ENCODE results near the gene EXOSC2. TPM values are rescaled to one million over a fixed set of nuclear protein-coding genes. Genes with fewer than 3 reads are reported as not detected.

The EXOSC2 gene
- total RNA-seq, 6 experiments from 2014 or later = 9.3 to 15.9 (median 13.3) TPM

- Histone ChIP-seq H3K4me1 (peaks cover 0 to 17% (median 0%) of the 10 kb centered on the region in 4 donors), H3K9me3 (no peaks in the 10 kb centered on the region), H3K27ac (no peak overlapping the region), H3K4me3 (no peak overlapping the region), H3K27me3 (no peaks in the 10 kb centered on the region), H3K36me3 (no peaks in the 10 kb centered on the region)
- TF ChIP-seq POLR2A (IDR thresholded peaks at IDR 0.05) (no peak), CTCF (IDR thresholded peaks at IDR 0.05) (no peak)
- no CpG with 5 or more reads among the region's 2 CpGs for WGBS (ENCODE audit: insufficient coverage, low coverage, low lambda C conversion rate, missing lambda C conversion rate)
- intact Hi-C loops (cut with DNase I) = no loop called here
- DNase-seq (no peak), ATAC-seq (no peak)
Measured at GRCh38 chr9:130729145-130729544, 35.6 kb downstream of the EXOSC2 start.

- H3K36me3 ChIP-seq = no peaks in the 10 kb centered on the region
- H3K9me3 ChIP-seq = no peaks in the 10 kb centered on the region
- intact Hi-C loops (cut with DNase I) = no loop called here
- H3K4me3 ChIP-seq = no peak overlapping the region
- H3K27me3 ChIP-seq = no peaks in the 10 kb centered on the region
- no peak for TF ChIP-seq POLR2A (IDR thresholded peaks at IDR 0.05)
- TF ChIP-seq CTCF (IDR thresholded peaks at IDR 0.05) = no peak
- peak; percentile 32 to 65 (median 50) for ATAC-seq
- no peak for DNase-seq
- WGBS (ENCODE audit: insufficient coverage, low coverage, low lambda C conversion rate, missing lambda C conversion rate) = 26% methylated on average over 2 of the region's 2 CpGs
- H3K4me1 ChIP-seq = peaks cover 0 to 17% (median 0%) of the 10 kb centered on the region in 4 donors
- H3K27ac ChIP-seq = no peak overlapping the region
Measured at GRCh38 chr9:130731355-130731754, 37.8 kb downstream of the EXOSC2 start.

GRCh38 chr9:130732136-130732535 is 38.6 kb downstream of the EXOSC2 start:
- WGBS (ENCODE audit: insufficient coverage, low coverage, low lambda C conversion rate, missing lambda C conversion rate) = 50% methylated on average over 2 of the region's 2 CpGs
- Histone ChIP-seq H3K27me3 (no peaks in the 10 kb centered on the region), H3K4me1 (peaks cover 0 to 17% (median 0%) of the 10 kb centered on the region in 4 donors), H3K36me3 (no peaks in the 10 kb centered on the region), H3K27ac (no peak overlapping the region), H3K4me3 (no peak overlapping the region), H3K9me3 (no peaks in the 10 kb centered on the region)
- intact Hi-C loops (cut with DNase I) = no loop called here
- TF ChIP-seq CTCF (IDR thresholded peaks at IDR 0.05) = no peak
- no peak for TF ChIP-seq POLR2A (IDR thresholded peaks at IDR 0.05)
- DNase-seq (no peak), ATAC-seq (no peak)

GRCh38 chr9:130732793-130733221 is 39.2 kb downstream of the EXOSC2 start:
- Histone ChIP-seq H3K27me3 (no peaks in the 10 kb centered on the region), H3K4me1 (peaks cover 0 to 17% (median 0%) of the 10 kb centered on the region in 4 donors), H3K9me3 (no peaks in the 10 kb centered on the region), H3K4me3 (no peak overlapping the region), H3K27ac (no peak overlapping the region), H3K36me3 (no peaks in the 10 kb centered on the region)
- no peak for DNase-seq
- peak in 3 of 4 donors; percentile 46 to 69 (median 66) for ATAC-seq
- TF ChIP-seq POLR2A (IDR thresholded peaks at IDR 0.05) (no peak), CTCF (IDR thresholded peaks at IDR 0.05) (peak in 1 of 4 donors; percentile 5)
- intact Hi-C loops (cut with DNase I) = no loop called here
- WGBS (ENCODE audit: insufficient coverage, low coverage, low lambda C conversion rate, missing lambda C conversion rate) = 68% methylated on average over 5 of the region's 5 CpGs

GRCh38 chr9:130735566-130735965 is 42.0 kb downstream of the EXOSC2 start:
- no peaks in the 10 kb centered on the region for H3K36me3 ChIP-seq
- peaks cover 0 to 22% (median 3%) of the 10 kb centered on the region in 4 donors for H3K4me1 ChIP-seq
- no peaks in the 10 kb centered on the region for H3K27me3 ChIP-seq
- no peak overlapping the region for H3K4me3 ChIP-seq
- 85% methylated on average over 4 of the region's 4 CpGs for WGBS (ENCODE audit: insufficient coverage, low coverage, low lambda C conversion rate, missing lambda C conversion rate)
- DNase-seq (no peak), ATAC-seq (no peak)
- intact Hi-C loops (cut with DNase I) = no loop called here
- no peaks in the 10 kb centered on the region for H3K9me3 ChIP-seq
- TF ChIP-seq POLR2A (IDR thresholded peaks at IDR 0.05) = no peak
- no peak for TF ChIP-seq CTCF (IDR thresholded peaks at IDR 0.05)
- no peak overlapping the region for H3K27ac ChIP-seq
